Measurements from ENCODE around the gene TMEM44. TPM values are rescaled to one million over a fixed set of nuclear protein-coding genes. Genes with fewer than 3 reads are reported as not detected.

Gene TMEM44
- total RNA-seq, 1 donor from 2014 or later, result 76.5 TPM

GRCh38 chr3:194584320-194584776 lies 48.9 kb downstream of the TMEM44 start:
- no peak for DNase-seq (ENCODE audit: extremely low read depth, low read depth, low spot score)

- DNase-seq (ENCODE audit: extremely low read depth, low read depth, low spot score), result no peak
Measured at GRCh38 chr3:194582196-194582905, 50.9 kb downstream of the TMEM44 start.

GRCh38 chr3:194579091-194579606 lies 54.1 kb downstream of the TMEM44 start:
- DNase-seq (ENCODE audit: extremely low read depth, low read depth, low spot score), result no peak

GRCh38 chr3:194577986-194578905 lies 55.0 kb downstream of the TMEM44 start:
- no peak for DNase-seq (ENCODE audit: extremely low read depth, low read depth, low spot score)

- no peak for DNase-seq (ENCODE audit: extremely low read depth, low read depth, low spot score)
Measured at GRCh38 chr3:194575484-194576210, 57.6 kb downstream of the TMEM44 start.

GRCh38 chr3:194574639-194575483 lies 58.4 kb downstream of the TMEM44 start:
- no peak for DNase-seq (ENCODE audit: extremely low read depth, low read depth, low spot score)

GRCh38 chr3:194573680-194574437 lies 59.4 kb downstream of the TMEM44 start:
- DNase-seq (ENCODE audit: extremely low read depth, low read depth, low spot score), result no peak

GRCh38 chr3:194572944-194573491 lies 60.2 kb downstream of the TMEM44 start:
- no peak for DNase-seq (ENCODE audit: extremely low read depth, low read depth, low spot score)

GRCh38 chr3:194572143-194572789 lies 61.0 kb downstream of the TMEM44 start:
- DNase-seq (ENCODE audit: extremely low read depth, low read depth, low spot score), result no peak

GRCh38 chr3:194571491-194572142 lies 61.6 kb downstream of the TMEM44 start:
- DNase-seq (ENCODE audit: extremely low read depth, low read depth, low spot score), result no peak

GRCh38 chr3:194570898-194571297 lies 62.3 kb downstream of the TMEM44 start:
- DNase-seq (ENCODE audit: extremely low read depth, low read depth, low spot score), result no peak

- no peak for DNase-seq (ENCODE audit: extremely low read depth, low read depth, low spot score)
Measured at GRCh38 chr3:194570235-194570634, 63.0 kb downstream of the TMEM44 start.

GRCh38 chr3:194569252-194569651 lies 64.0 kb downstream of the TMEM44 start:
- no peak for DNase-seq (ENCODE audit: extremely low read depth, low read depth, low spot score)

- DNase-seq (ENCODE audit: extremely low read depth, low read depth, low spot score), result no peak
Measured at GRCh38 chr3:194565597-194566190, 67.5 kb downstream of the TMEM44 start.

GRCh38 chr3:194562986-194563385 lies 70.2 kb downstream of the TMEM44 start:
- no peak for DNase-seq (ENCODE audit: extremely low read depth, low read depth, low spot score)

GRCh38 chr3:194561306-194561974 lies 71.8 kb downstream of the TMEM44 start:
- DNase-seq (ENCODE audit: extremely low read depth, low read depth, low spot score), result no peak

- DNase-seq (ENCODE audit: extremely low read depth, low read depth, low spot score), result no peak
Measured at GRCh38 chr3:194560047-194560446, 73.2 kb downstream of the TMEM44 start.
